HepG2 (cell line): Measurements from ENCODE around the gene TRMT10C. TPM values are rescaled to one million over a fixed set of nuclear protein-coding genes. Genes with fewer than 3 reads are reported as not detected.

Source experiments
- CAMTA2 ChIP-seq: sonication (generic); formaldehyde crosslinking; IDR thresholded peaks from 2 replicates; pipeline ENCODE4 v1.4.0; 2020; ENCODE audit warnings: mild to moderate bottlenecking, missing genetic modification reagents, borderline replicate concordance
- GABPB1 ChIP-seq: IDR thresholded peaks from 2 replicates; pipeline ENCODE4 v1.6.1; 2016; ENCODE audit warnings: mild to moderate bottlenecking, missing genetic modification reagents, moderate library complexity, missing compliant biosample characterization
- HNRNPL ChIP-seq: fragments of 200-400 bp; formaldehyde crosslinking; IDR thresholded peaks from 2 replicates; pipeline ENCODE4 v1.6.1; 2017; ENCODE audit warnings: mild to moderate bottlenecking, low read depth, low read length
- KDM3A ChIP-seq: IDR thresholded peaks from 2 replicates; pipeline ENCODE4 v1.6.1; 2018; ENCODE audit warnings: low read depth, missing compliant biosample characterization
- MED13 ChIP-seq: sonication (generic); formaldehyde crosslinking; IDR thresholded peaks from 2 replicates; pipeline ENCODE4 v1.5.0; 2020; ENCODE audit warnings: missing genetic modification reagents
- POGZ ChIP-seq: sonication (generic); formaldehyde crosslinking; IDR thresholded peaks from 2 replicates; pipeline ENCODE4 v1.4.0; 2020; ENCODE audit warnings: mild to moderate bottlenecking, missing genetic modification reagents
- SMC3 ChIP-seq: IDR thresholded peaks from 2 replicates; pipeline ENCODE4 v1.6.1; 2011; ENCODE audit warnings: low read length, improper control_type of control experiment
- SNAPC2 ChIP-seq: sonication (generic); formaldehyde crosslinking; IDR thresholded peaks from 2 replicates; pipeline ENCODE4 v1.8.1; 2022; ENCODE audit warnings: mild to moderate bottlenecking, missing genetic modification reagents
- TGIF2 ChIP-seq: IDR thresholded peaks from 2 replicates; pipeline ENCODE4 v1.6.1; 2016; ENCODE audit warnings: control low read depth, missing compliant biosample characterization
- YEATS4 ChIP-seq: sonication (generic); formaldehyde crosslinking; IDR thresholded peaks from 2 replicates; pipeline ENCODE4 v1.4.0; 2020; ENCODE audit warnings: missing genetic modification reagents, borderline replicate concordance
- ZC3H4 ChIP-seq: sonication (generic); formaldehyde crosslinking; IDR thresholded peaks from 2 replicates; pipeline ENCODE4 v1.4.0; 2020; ENCODE audit warnings: missing genetic modification reagents, borderline replicate concordance
- ZFX ChIP-seq: sonication (generic); formaldehyde crosslinking; IDR thresholded peaks from 2 replicates; pipeline ENCODE4 v1.4.0; 2020; ENCODE audit warnings: mild to moderate bottlenecking, low read depth, missing genetic modification reagents, moderate library complexity
- ZNF44 ChIP-seq: sonication (generic); formaldehyde crosslinking; IDR thresholded peaks from 2 replicates; pipeline ENCODE4 v1.5.1; 2020; ENCODE audit warnings: mild to moderate bottlenecking, missing genetic modification reagents
- ZNF501 ChIP-seq: sonication (generic); formaldehyde crosslinking; IDR thresholded peaks from 2 replicates; pipeline ENCODE4 v1.5.1; 2020; ENCODE audit warnings: mild to moderate bottlenecking, moderate library complexity, missing genetic modification reagents
- ZNF619 ChIP-seq: sonication (generic); formaldehyde crosslinking; IDR thresholded peaks from 2 replicates; pipeline ENCODE4 v1.4.0; 2020; ENCODE audit warnings: mild to moderate bottlenecking, missing genetic modification reagents
- ZNF761 ChIP-seq: sonication (generic); formaldehyde crosslinking; conservative IDR thresholded peaks from 2 replicates; pipeline ENCODE4 v1.4.0; 2020; ENCODE audit warnings: mild to moderate bottlenecking, missing genetic modification reagents
- ZSCAN12 ChIP-seq: sonication (generic); formaldehyde crosslinking; IDR thresholded peaks from 2 replicates; pipeline ENCODE4 v1.9.0; 2021; ENCODE audit warnings: mild to moderate bottlenecking, missing genetic modification reagents
- polyA plus RNA-seq, 8 experiments: library from polyadenylated mRNA; depleted of rRNA in 3 of 8; stranded (reverse) in 7 of 8; unstranded in 1 of 8; fragments of >200 nt; fragmentation: Illumina TruSeq in 4 of 8; extraction: Trizol in 4 of 8; gene quantifications; 2 replicates each; pipeline versions ENCODE4 v1.2.1 to v1.2.3, GENCODE V29; 2011 to 2016; ENCODE audit warnings: low read depth in 4 of 8, missing spikeins in 1 of 8, mixed read lengths in 1 of 8; ENCODE audit not compliant: insufficient read depth in 1 of 8
- total RNA-seq, 5 experiments: library from RNA; depleted of rRNA; stranded (reverse); fragments of >200 nt; fragmentation: Illumina TruSeq; extraction: Trizol; gene quantifications; 2 replicates each; pipeline ENCODE4 v1.2.3, GENCODE V29; 2016; ENCODE audit warnings: low read depth in 1 of 5
- TF ChIP-seq, protein P1 (sequence below): IDR thresholded peaks from 2 replicates; pipeline ENCODE4 v1.6.1; 2016; ENCODE audit warnings: missing compliant biosample characterization, missing genetic modification reagents, borderline replicate concordance
- TF ChIP-seq, protein P2 (sequence below): sonication (generic); formaldehyde crosslinking; IDR thresholded peaks from 2 replicates; pipeline ENCODE4 v1.4.0; 2020; ENCODE audit warnings: mild to moderate bottlenecking, missing genetic modification reagents
- TF ChIP-seq, protein P3 (sequence below): sonication (generic); formaldehyde crosslinking; IDR thresholded peaks from 2 replicates; pipeline ENCODE4 v1.5.1; 2020; ENCODE audit warnings: missing genetic modification reagents, mild to moderate bottlenecking, borderline replicate concordance

The TRMT10C gene
- total and polyA plus RNA-seq, 2 of the 13 experiments (the other 11 are each of a cell fraction or from before 2014, with no cell fraction given): 10.8 to 39.2 TPM

DNA sequence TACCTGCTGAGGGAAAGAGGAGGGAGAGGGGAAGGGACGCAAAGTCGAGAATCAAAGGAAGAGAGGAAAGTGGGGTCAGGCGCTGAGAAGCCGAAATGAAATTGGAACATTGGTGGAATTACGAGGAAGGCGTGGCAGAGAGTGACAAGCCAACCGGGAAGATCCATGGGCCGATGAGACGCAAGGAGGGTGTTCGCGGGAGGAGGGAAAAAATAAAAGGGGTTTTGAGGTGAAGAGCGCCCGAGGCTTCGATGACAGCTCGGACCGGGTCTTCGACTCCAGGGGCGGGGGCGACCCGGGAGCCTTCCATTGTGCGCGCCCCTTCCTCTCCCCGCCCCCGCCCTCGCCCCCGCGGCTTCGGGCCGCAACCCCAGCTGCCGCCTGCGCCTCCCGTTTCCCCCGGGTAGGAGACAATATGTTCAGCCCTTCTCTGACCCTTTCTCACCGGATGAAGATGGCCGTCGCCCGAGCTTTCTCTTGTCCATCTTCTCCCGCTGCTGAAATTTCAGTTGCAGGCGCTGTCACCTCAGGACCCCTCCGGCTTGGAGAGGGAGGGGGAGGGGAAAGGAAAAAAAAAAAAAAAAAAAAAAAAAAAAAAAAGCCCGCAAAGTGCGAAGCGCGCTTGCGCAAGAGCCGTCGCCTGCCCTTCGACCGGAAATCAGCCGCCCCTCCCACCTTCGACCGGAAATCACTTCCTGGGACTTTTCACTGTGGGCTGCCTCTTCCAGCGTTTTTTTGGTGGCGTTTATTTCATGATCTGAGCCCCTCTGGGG, 48.8 kb upstream of the TRMT10C start, which contains the start of gene SENP7 (continued):
- TF ChIP-seq, protein P1, sequence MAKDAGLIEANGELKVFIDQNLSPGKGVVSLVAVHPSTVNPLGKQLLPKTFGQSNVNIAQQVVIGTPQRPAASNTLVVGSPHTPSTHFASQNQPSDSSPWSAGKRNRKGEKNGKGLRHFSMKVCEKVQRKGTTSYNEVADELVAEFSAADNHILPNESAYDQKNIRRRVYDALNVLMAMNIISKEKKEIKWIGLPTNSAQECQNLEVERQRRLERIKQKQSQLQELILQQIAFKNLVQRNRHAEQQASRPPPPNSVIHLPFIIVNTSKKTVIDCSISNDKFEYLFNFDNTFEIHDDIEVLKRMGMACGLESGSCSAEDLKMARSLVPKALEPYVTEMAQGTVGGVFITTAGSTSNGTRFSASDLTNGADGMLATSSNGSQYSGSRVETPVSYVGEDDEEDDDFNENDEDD (CRISPR knock-in tag): 0 out of 2 replicates have a peak, but pooled peaks have one; percentile 25
- TF ChIP-seq YEATS4 (CRISPR knock-in tag): peak; percentile 73; the same call in 1 of the 2 replicates
- no peak for TF ChIP-seq SNAPC2
- peak; percentile 48; the same call in 1 of the 2 replicates for TF ChIP-seq ZFX (CRISPR knock-in tag)
- TF ChIP-seq ZNF761 (CRISPR knock-in tag): no peak
- 0 out of 2 replicates have a peak, but pooled peaks have one; percentile 4 for TF ChIP-seq SMC3
- 0 out of 2 replicates have a peak, but pooled peaks have one; percentile 37 for TF ChIP-seq KDM3A (CRISPR knock-in tag)
- no peak for TF ChIP-seq ZSCAN12
- peak; percentile 87 for TF ChIP-seq GABPB1 (CRISPR knock-in tag)
- no peak for TF ChIP-seq ZC3H4 (CRISPR knock-in tag)
- TF ChIP-seq, protein P2, sequence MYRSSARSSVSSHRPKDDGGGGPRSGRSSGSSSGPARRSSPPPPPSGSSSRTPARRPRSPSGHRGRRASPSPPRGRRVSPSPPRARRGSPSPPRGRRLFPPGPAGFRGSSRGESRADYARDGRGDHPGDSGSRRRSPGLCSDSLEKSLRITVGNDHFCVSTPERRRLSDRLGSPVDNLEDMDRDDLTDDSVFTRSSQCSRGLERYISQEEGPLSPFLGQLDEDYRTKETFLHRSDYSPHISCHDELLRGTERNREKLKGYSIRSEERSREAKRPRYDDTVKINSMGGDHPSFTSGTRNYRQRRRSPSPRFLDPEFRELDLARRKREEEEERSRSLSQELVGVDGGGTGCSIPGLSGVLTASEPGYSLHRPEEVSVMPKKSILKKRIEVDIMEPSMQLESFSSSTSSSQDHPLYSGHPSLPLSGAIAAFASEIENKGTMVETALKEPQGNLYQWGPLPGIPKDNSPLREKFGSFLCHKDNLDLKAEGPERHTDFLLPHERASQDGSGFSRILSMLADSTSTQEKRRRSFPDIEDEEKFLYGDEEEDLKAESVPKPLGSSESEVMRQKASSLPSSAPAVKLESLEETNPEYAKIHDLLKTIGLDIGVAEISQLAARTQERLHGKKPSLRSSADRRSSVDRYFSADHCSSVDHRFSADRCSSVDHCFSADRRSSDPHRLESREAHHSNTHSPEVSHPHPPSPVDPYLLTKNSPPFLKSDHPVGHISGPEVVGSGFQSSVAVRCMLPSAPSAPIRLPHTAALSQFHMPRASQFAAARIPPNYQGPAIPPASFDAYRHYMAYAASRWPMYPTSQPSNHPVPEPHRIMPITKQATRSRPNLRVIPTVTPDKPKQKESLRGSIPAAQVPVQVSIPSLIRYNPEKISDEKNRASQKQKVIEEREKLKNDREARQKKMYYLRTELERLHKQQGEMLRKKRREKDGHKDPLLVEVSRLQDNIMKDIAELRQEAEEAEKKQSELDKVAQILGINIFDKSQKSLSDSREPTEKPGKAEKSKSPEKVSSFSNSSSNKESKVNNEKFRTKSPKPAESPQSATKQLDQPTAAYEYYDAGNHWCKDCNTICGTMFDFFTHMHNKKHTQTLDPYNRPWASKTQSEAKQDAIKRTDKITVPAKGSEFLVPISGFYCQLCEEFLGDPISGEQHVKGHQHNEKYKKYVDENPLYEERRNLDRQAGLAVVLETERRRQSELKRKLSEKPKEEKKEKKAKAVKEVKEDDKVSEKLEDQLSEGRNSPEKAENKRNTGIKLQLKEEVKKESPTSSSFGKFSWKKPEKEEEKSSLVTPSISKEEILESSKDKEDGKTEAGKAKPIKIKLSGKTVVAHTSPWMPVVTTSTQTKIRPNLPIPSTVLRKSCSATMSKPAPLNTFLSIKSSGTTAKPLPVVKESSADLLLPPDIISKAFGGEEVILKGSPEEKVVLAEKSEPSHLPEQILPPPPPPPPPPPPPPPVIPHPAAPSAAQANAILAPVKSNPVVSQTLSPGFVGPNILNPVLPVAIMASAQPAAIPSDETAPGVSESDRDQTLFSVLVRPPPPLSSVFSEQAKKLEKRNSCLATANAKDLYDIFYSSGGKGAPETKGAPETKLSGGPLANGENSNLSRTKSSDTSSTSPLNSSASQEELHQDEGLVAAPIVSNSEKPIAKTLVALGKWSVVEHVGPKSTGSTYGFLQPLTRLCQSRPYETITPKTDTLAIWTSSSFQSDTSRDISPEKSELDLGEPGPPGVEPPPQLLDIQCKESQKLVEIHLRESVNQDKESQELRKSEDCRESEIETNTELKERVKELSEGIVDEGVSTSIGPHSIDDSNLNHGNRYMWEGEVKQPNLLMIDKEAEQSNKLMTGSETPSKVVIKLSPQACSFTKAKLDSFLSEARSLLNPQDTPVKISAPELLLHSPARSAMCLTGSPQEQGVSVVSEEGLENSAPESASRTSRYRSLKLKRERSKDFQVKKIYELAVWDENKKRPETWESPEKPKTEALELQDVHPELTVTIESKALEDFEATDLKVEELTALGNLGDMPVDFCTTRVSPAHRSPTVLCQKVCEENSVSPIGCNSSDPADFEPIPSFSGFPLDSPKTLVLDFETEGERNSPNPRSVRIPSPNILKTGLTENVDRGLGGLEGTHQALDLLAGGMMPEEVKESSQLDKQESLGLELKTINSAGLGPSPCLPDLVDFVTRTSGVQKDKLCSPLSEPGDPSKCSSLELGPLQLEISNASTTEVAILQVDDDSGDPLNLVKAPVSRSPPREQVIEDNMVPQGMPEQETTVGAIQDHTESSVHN (CRISPR knock-in tag): no peak
- 0 out of 2 replicates have a peak, but pooled peaks have one; percentile 26 for TF ChIP-seq HNRNPL
- TF ChIP-seq CAMTA2 (CRISPR knock-in tag): no peak
- TF ChIP-seq TGIF2: peak; percentile 65; the same call in 1 of the 2 replicates
- no peak for TF ChIP-seq ZNF44
- no peak for TF ChIP-seq ZNF501 (CRISPR knock-in tag)
- 0 out of 2 replicates have a peak, but pooled peaks have one; percentile 29 for TF ChIP-seq ZNF619 (CRISPR knock-in tag)
- TF ChIP-seq POGZ (CRISPR knock-in tag): peak; percentile 32
- TF ChIP-seq, protein P3, sequence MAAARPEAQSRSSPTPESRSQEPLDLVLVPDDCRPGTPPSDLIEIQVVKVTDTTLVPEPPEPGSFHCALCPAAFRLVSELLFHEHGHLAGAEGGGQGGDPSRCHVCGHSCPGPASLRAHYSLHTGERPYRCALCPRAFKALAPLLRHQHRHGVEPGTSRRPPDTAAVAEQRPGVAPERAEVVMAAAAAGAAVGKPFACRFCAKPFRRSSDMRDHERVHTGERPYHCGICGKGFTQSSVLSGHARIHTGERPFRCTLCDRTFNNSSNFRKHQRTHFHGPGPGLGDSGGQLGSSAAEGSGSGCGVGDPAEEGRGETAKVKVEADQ (CRISPR knock-in tag): no peak
- no peak for TF ChIP-seq MED13 (CRISPR knock-in tag)
